H1 (cell line): ENCODE data around the gene GPRC6A. TPM values are rescaled to one million over a fixed set of nuclear protein-coding genes. Genes with fewer than 3 reads are reported as not detected.

Experiments used
- CTCF ChIA-PET: fragments of 300-600 bp; sonication (Branson Sonifier 250); formaldehyde crosslinking; loops from one replicate; lab custom pipeline; 2021; ENCODE audit not compliant: partially characterized antibody; lab: Charles Lee
- POLR2A ChIA-PET: fragments of 300-600 bp; sonication (Branson Sonifier 250); formaldehyde crosslinking; loops from one replicate; lab custom pipeline; 2021; ENCODE audit warnings: inconsistent platforms; ENCODE audit not compliant: partially characterized antibody; lab: Charles Lee
- DNase-seq, 2 experiments: peaks; one replicate each; pipeline versions ENCODE4 v3.0.0 to v3.0.0-alpha.2; 2010 to 2022; ENCODE audit warnings: low spot score in 2 of 2, low read depth in 1 of 2, mixed read lengths in 1 of 2
- FAIRE-seq: peaks from 2 replicates; lab custom pipeline; 2011; peaks lifted over from hg19 to GRCh38; lab: Jason Lieb, UNC
- H2AFZ ChIP-seq: 2 replicates; pipeline ENCODE4 v1.8.1; 2012; ENCODE audit warnings: low read length, inconsistent platforms
- H2AK5ac ChIP-seq: 2 replicates; pipeline ENCODE4 v1.6.1; 2013; ENCODE audit warnings: low read depth, low read length
- H2BK120ac ChIP-seq: replicated peaks from 2 replicates; pipeline ENCODE3; 2013; ENCODE audit warnings: low read depth, low read length, inconsistent platforms
- H2BK12ac ChIP-seq: 2 replicates; pipeline ENCODE4 v1.6.1; 2013; ENCODE audit warnings: low read depth, low read length
- H2BK15ac ChIP-seq: 2 replicates; pipeline ENCODE4 v1.6.1; 2013; ENCODE audit warnings: low read length
- H2BK20ac ChIP-seq: 2 replicates; pipeline ENCODE4 v1.6.1; 2013; ENCODE audit warnings: low read length
- H2BK5ac ChIP-seq: 2 replicates; pipeline ENCODE4 v1.6.1; 2013; ENCODE audit warnings: low read depth, low read length
- H3K14ac ChIP-seq: 2 replicates; pipeline ENCODE4 v1.6.1; 2013; ENCODE audit warnings: inconsistent platforms; ENCODE audit not compliant: insufficient read length
- H3K18ac ChIP-seq: 2 replicates; pipeline ENCODE4 v1.6.1; 2013; ENCODE audit warnings: low read length; ENCODE audit errors: extremely low read depth
- H3K23ac ChIP-seq: 2 replicates; pipeline ENCODE4 v1.6.1; 2013; ENCODE audit warnings: inconsistent platforms; ENCODE audit not compliant: insufficient read length
- H3K23me2 ChIP-seq: 2 replicates; pipeline ENCODE4 v1.6.1; 2013; ENCODE audit warnings: low read depth, low read length
- H3K27ac ChIP-seq: 2 replicates; pipeline ENCODE4 v1.6.1; 2011; ENCODE audit warnings: low read depth, low read length, inconsistent platforms
- H3K27me3 ChIP-seq, 4 experiments: replicated peaks in 1 of 4; 1 replicate in 1 of 4; 2 replicates in 3 of 4; pipeline versions ENCODE4 v1.6.1 to v1.8.1; 2011 to 2013; ENCODE audit warnings: low read length in 3 of 4, mild to moderate bottlenecking in 3 of 4, inconsistent platforms in 2 of 4, mixed read lengths in 2 of 4, moderate library complexity in 1 of 4; ENCODE audit not compliant: control insufficient read depth in 3 of 4, insufficient read depth in 3 of 4; ENCODE audit errors: extremely low read depth in 1 of 4
- H3K36me3 ChIP-seq, 4 experiments: 2 replicates each; pipeline versions ENCODE4 v1.6.1 to v1.8.1; 2011 to 2013; ENCODE audit warnings: mild to moderate bottlenecking in 4 of 4, low read length in 3 of 4, moderate library complexity in 2 of 4, control low read depth in 1 of 4, inconsistent platforms in 1 of 4; ENCODE audit not compliant: insufficient read depth in 4 of 4, control insufficient read depth in 2 of 4
- H3K4ac ChIP-seq: replicated peaks from 2 replicates; pipeline ENCODE3; 2013; ENCODE audit warnings: low read length, low read depth, mixed read lengths, inconsistent platforms; ENCODE audit not compliant: insufficient read length
- H3K4me1 ChIP-seq, 4 experiments: replicated peaks in 1 of 4; 1 replicate in 1 of 4; 2 replicates in 3 of 4; pipeline versions ENCODE4 v1.6.1 to v1.8.1; 2011 to 2013; ENCODE audit warnings: low read length in 3 of 4, inconsistent platforms in 2 of 4, mixed read lengths in 1 of 4; ENCODE audit not compliant: insufficient read depth in 4 of 4, control insufficient read depth in 3 of 4
- H3K4me2 ChIP-seq, 2 experiments: 2 replicates each; pipeline versions ENCODE4 v1.6.1 to v1.8.1; 2011 to 2013; ENCODE audit warnings: low read depth in 2 of 2, low read length in 2 of 2, control low read depth in 1 of 2, inconsistent platforms in 1 of 2, mild to moderate bottlenecking in 1 of 2; ENCODE audit not compliant: insufficient read depth in 1 of 2
- H3K4me3 ChIP-seq, 4 experiments: fragments of 200-600, 300-600 bp in 1 of 4; sonication (generic), shearing (Covaris generic), sonication (Bioruptor Twin) in 1 of 4; 2 replicates each; pipeline versions ENCODE4 v1.5.1 to v1.8.1; 2011 to 2016; ENCODE audit warnings: low read length in 4 of 4, low read depth in 3 of 4, control low read depth in 2 of 4, inconsistent platforms in 2 of 4, mild to moderate bottlenecking in 2 of 4, mixed read lengths in 1 of 4, moderate library complexity in 1 of 4; ENCODE audit not compliant: insufficient read depth in 2 of 4; ENCODE audit errors: extremely low read depth in 1 of 4
- H3K56ac ChIP-seq: replicated peaks from 2 replicates; pipeline ENCODE3; 2013; ENCODE audit warnings: low read depth, mild to moderate bottlenecking, mixed read lengths, low read length, inconsistent platforms; ENCODE audit not compliant: insufficient read length
- H3K79me1 ChIP-seq: 2 replicates; pipeline ENCODE4 v1.6.1; 2013; ENCODE audit warnings: low read depth, low read length, control low read depth
- H3K79me2 ChIP-seq, 2 experiments: 2 replicates each; pipeline versions ENCODE4 v1.6.1 to v1.8.1; 2012 to 2013; ENCODE audit warnings: low read length in 2 of 2, mild to moderate bottlenecking in 2 of 2, inconsistent platforms in 1 of 2; ENCODE audit not compliant: insufficient read depth in 2 of 2, control insufficient read depth in 1 of 2
- H3K9ac ChIP-seq, 4 experiments: replicated peaks in 1 of 4; 1 replicate in 1 of 4; 2 replicates in 3 of 4; pipeline versions ENCODE4 v1.6.1 to v1.8.1; 2011 to 2013; ENCODE audit warnings: low read depth in 3 of 4, low read length in 3 of 4, control low read depth in 2 of 4, mild to moderate bottlenecking in 2 of 4, moderate library complexity in 2 of 4, inconsistent platforms in 1 of 4; ENCODE audit errors: extremely low read depth in 1 of 4
- H3K9me3 ChIP-seq, 2 experiments: 2 replicates each; pipeline versions ENCODE4 v1.6.1 to v1.8.1; 2012 to 2013; ENCODE audit warnings: mild to moderate bottlenecking in 2 of 2, moderate library complexity in 2 of 2, control low read depth in 1 of 2, inconsistent platforms in 1 of 2, low read depth in 1 of 2, low read length in 1 of 2, mixed read lengths in 1 of 2; ENCODE audit not compliant: insufficient read depth in 2 of 2
- H4K20me1 ChIP-seq, 2 experiments: replicated peaks in 1 of 2; 2 replicates each; pipeline versions ENCODE3 to v1.8.1; 2011 to 2013; ENCODE audit warnings: inconsistent platforms in 2 of 2, low read length in 2 of 2, mild to moderate bottlenecking in 1 of 2; ENCODE audit not compliant: insufficient read depth in 2 of 2, control insufficient read depth in 1 of 2
- H4K5ac ChIP-seq: 2 replicates; pipeline ENCODE4 v1.6.1; 2013; ENCODE audit warnings: low read length, low read depth, mixed read lengths, inconsistent platforms; ENCODE audit not compliant: insufficient read length
- H4K8ac ChIP-seq: 2 replicates; pipeline ENCODE4 v1.8.0; 2013; ENCODE audit warnings: mild to moderate bottlenecking, moderate library complexity, low read length, inconsistent platforms; ENCODE audit not compliant: insufficient read depth; ENCODE audit errors: extremely low read depth
- H4K91ac ChIP-seq: replicated peaks from 2 replicates; pipeline ENCODE3; 2013; ENCODE audit warnings: low read length, mixed read lengths, inconsistent platforms; ENCODE audit not compliant: insufficient read length
- BCL11A ChIP-seq, 2 experiments: IDR thresholded peaks; one replicate each; pipeline ENCODE4 v1.6.1; 2011; ENCODE audit warnings: low read depth in 2 of 2, low read length in 2 of 2, mild to moderate bottlenecking in 2 of 2
- CEBPB ChIP-seq: IDR thresholded peaks from 2 replicates; pipeline ENCODE4 v1.6.1; 2012; ENCODE audit warnings: low read depth, low read length
- CTCF ChIP-seq, 3 experiments: IDR thresholded peaks; 1 replicate in 2 of 3; 2 replicates in 1 of 3; pipeline versions ENCODE4 v1.5.1 to v1.6.1; 2011; ENCODE audit warnings: low read length in 3 of 3, mild to moderate bottlenecking in 3 of 3, inconsistent platforms in 2 of 3, low read depth in 1 of 3, moderate library complexity in 1 of 3; ENCODE audit not compliant: insufficient read depth in 1 of 3; ENCODE audit errors: control extremely low read depth in 1 of 3
- RAD21 ChIP-seq, 2 experiments: IDR thresholded peaks in 1 of 2; conservative IDR thresholded peaks in 1 of 2; 2 replicates each; pipeline ENCODE4 v1.6.1; 2011; ENCODE audit warnings: low read depth in 2 of 2, low read length in 2 of 2, improper control_type of control experiment in 1 of 2, inconsistent platforms in 1 of 2, mild to moderate bottlenecking in 1 of 2, moderate library complexity in 1 of 2
- WGBS, 2 experiments: shearing (Covaris generic) in 1 of 2; methylation state at CpG; one replicate each; pipeline versions ENCODE4 v1.1.6 to v1.1.7; 2013 to 2015; ENCODE audit warnings: low lambda C conversion rate in 2 of 2, mixed read lengths in 2 of 2, inconsistent platforms in 1 of 2, low coverage in 1 of 2, missing lambda C conversion rate in 1 of 2; ENCODE audit not compliant: insufficient replicate concordance in 2 of 2, insufficient coverage in 1 of 2, insufficient read length in 1 of 2; ENCODE audit errors: extremely low coverage in 1 of 2, missing lambda C conversion rate in 1 of 2; 5-methylcytosine and 5-hydroxymethylcytosine counted together
- polyA plus RNA-seq, 7 experiments: library from polyadenylated mRNA; depleted of rRNA in 3 of 7; stranded (reverse) in 5 of 7; unstranded in 2 of 7; fragments of >200 nt in 5 of 7; fragments of 200-250 nt in 2 of 7; gene quantifications; 1 replicate in 5 of 7; 2 replicates in 1 of 7; 4 replicates in 1 of 7; pipeline versions ENCODE4 v1.2.1 to v1.2.3, GENCODE V29; 2011 to 2013; ENCODE audit warnings: missing spikeins in 2 of 7, mixed read lengths in 2 of 7
- total RNA-seq: library from RNA; stranded (reverse); fragmentation: NEBNext Ultra II Directional; extraction: Animal tissue kit (Norgen Biotek cat#: 25700); gene quantifications from 2 replicates; pipeline ENCODE4 v1.2.1, GENCODE V29; 2021

GPRC6A gene
- total and polyA plus RNA-seq, 2 of the 8 experiments (the other 6 are each of a cell fraction or from before 2014, with no cell fraction given), result 0.09 to 0.22 TPM

DNA sequence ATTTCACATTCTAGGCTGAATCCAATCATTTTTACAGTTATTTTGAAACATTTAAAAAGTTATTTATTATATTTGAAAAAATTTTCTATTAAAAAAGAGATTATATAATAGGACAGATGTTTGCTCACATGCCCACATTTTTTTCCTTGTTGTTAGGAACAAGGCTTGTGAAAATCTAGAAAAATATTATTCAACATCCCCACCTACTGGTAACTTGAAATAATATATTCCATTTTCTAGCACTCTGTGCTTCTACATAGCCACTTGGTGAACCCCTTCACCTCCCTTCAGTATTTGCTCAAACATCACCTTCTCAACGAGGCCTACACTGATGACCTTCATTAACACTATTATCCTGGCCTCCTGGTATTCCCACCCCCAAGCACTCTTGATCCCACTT is 18.3 kb upstream of the GPRC6A start:
- Histone ChIP-seq H3K4me2 (no peak overlapping the region), H3K79me2 (no peaks in the 10 kb centered on the region), H3K4ac (no peak overlapping the region), H2BK120ac (no peak overlapping the region), H3K23ac (no peak overlapping the region), H3K23me2 (no peaks in the 10 kb centered on the region), H4K20me1 (no peaks in the 10 kb centered on the region), H2BK12ac (no peak overlapping the region), H3K14ac (no peak overlapping the region), H2BK20ac (no peak overlapping the region), H2AFZ (no peak overlapping the region), H3K4me3 (no peak overlapping the region), H3K56ac (no peak overlapping the region), H2BK15ac (no peak overlapping the region), H2AK5ac (no peak overlapping the region), H3K79me1 (no peaks in the 10 kb centered on the region), H3K9me3 (no peaks in the 10 kb centered on the region), H3K36me3 (no peaks in the 10 kb centered on the region), H4K8ac (no peak overlapping the region), H3K27ac (no peak overlapping the region), H3K9ac (no peak overlapping the region), H3K18ac (no peak overlapping the region), H3K4me1 (no peaks in the 10 kb centered on the region), H2BK5ac (no peak overlapping the region), H4K91ac (no peak overlapping the region), H4K5ac (no peak overlapping the region), H3K27me3 (no peaks in the 10 kb centered on the region)
- WGBS, 2 experiments, result 68% methylated on average over 1 of the region's 1 CpG; no CpG with 5 or more reads in 1 of the 2 experiments
- DNase-seq, result no peak
- no peak for FAIRE-seq
- peak in 2 of 3 experiments; percentile 22 to 24; a peak in 2 of 4 replicates for TF ChIP-seq CTCF (IDR thresholded peaks at IDR 0.05; ENCODE audit: control extremely low read depth in 1 of 3, insufficient read depth in 1 of 3, low read depth in 1 of 3, low read length in 3 of 3)
- TF ChIP-seq RAD21 (IDR thresholded peaks at IDR 0.05 in 1 of 2, conservative IDR thresholded peaks at IDR 0.05 in 1 of 2; ENCODE audit: low read depth in 2 of 2, low read length in 2 of 2), result peak; percentile 49 to 52
- TF ChIP-seq CEBPB, result no peak
- no peak for TF ChIP-seq BCL11A (IDR thresholded peaks at IDR 0.05; ENCODE audit: low read depth in 2 of 2, low read length in 2 of 2)
- CTCF ChIA-PET, result interaction anchor here (0.7 to 3.8 kb wide), 18 partner anchors 11 to 130 kb away, joined by 3 to 34 read pairs (median 4); partner anchors contain the start of gene FAM162B
- POLR2A ChIA-PET, result no interaction called here
